CD4-positive, CD25-positive, alpha-beta regulatory T cell (primary cell): ENCODE results near the gene PPP1R12B. TPM values are rescaled to one million over a fixed set of nuclear protein-coding genes. Genes with fewer than 3 reads are reported as not detected.
"Not testable (repeated sequence)": the region's sequence is repeated elsewhere in the genome, so short reads cannot be mapped to it uniquely, and the experiment has no call there.

ENCODE experiments used
- ATAC-seq, 2 donors: fragments of 150-1000 bp; cut with Tn5 transposase; one replicate each; pipeline ENCODE4 v1.10.0; 2021; ENCODE audit warnings: low read depth in 2 of 2, moderate number of reproducible peaks in 2 of 2, moderate library complexity in 1 of 2
- DNase-seq, 3 donors: peaks; one replicate each; pipeline versions ENCODE4 v3.0.0 to v3.0.0-alpha.2; 2012 to 2022; ENCODE audit warnings: mixed read lengths in 1 of 3
- H3K27ac ChIP-seq: one replicate; pipeline ENCODE4 v1.7.0; 2013; ENCODE audit warnings: mild to moderate bottlenecking, low read length; ENCODE audit not compliant: insufficient read depth, poor library complexity, severe bottlenecking
- H3K27me3 ChIP-seq: one replicate; pipeline ENCODE4 v1.7.0; 2013; ENCODE audit warnings: low read length; ENCODE audit not compliant: control insufficient read depth, insufficient read depth
- H3K36me3 ChIP-seq: one replicate; pipeline ENCODE4 v1.7.0; 2013; ENCODE audit warnings: mild to moderate bottlenecking, low read length, moderate library complexity; ENCODE audit not compliant: control insufficient read depth, insufficient read depth
- H3K4me1 ChIP-seq: 2 replicates; pipeline ENCODE4 v1.7.0; 2013; ENCODE audit warnings: mild to moderate bottlenecking, low read length; ENCODE audit not compliant: insufficient read depth, control insufficient read depth, poor library complexity, severe bottlenecking
- H3K4me3 ChIP-seq: one replicate; pipeline ENCODE4 v1.7.0; 2013; ENCODE audit warnings: low read depth, mild to moderate bottlenecking, low read length, moderate library complexity
- H3K9me3 ChIP-seq, 2 experiments: 1 replicate in 1 of 2; 2 replicates in 1 of 2; pipeline ENCODE4 v1.7.0; 2013; ENCODE audit warnings: low read length in 2 of 2, mild to moderate bottlenecking in 1 of 2, moderate library complexity in 1 of 2; ENCODE audit not compliant: control insufficient read depth in 2 of 2
- H3K27ac Mint-ChIP-seq, 3 donors: one replicate each; pipeline ENCODE4 v1.8.0; 2020 to 2022; ENCODE audit warnings: mild to moderate bottlenecking in 3 of 3, mixed read lengths in 3 of 3, moderate library complexity in 2 of 3
- H3K27me3 Mint-ChIP-seq: one replicate; pipeline ENCODE4 v1.8.0; 2022; ENCODE audit warnings: mild to moderate bottlenecking, mixed read lengths
- H3K36me3 Mint-ChIP-seq: one replicate; pipeline ENCODE4 v1.8.0; 2020; ENCODE audit warnings: mixed read lengths
- H3K4me1 Mint-ChIP-seq, 4 donors: one replicate each; pipeline ENCODE4 v1.8.0; 2020 to 2022; ENCODE audit warnings: mixed read lengths in 4 of 4, mild to moderate bottlenecking in 1 of 4
- H3K4me3 Mint-ChIP-seq, 4 donors: one replicate each; pipeline ENCODE4 v1.8.0; 2020 to 2022; ENCODE audit warnings: mild to moderate bottlenecking in 4 of 4, mixed read lengths in 4 of 4, moderate library complexity in 3 of 4
- H3K9me3 Mint-ChIP-seq, 7 donors: one replicate each; pipeline ENCODE4 v1.8.0; 2020 to 2022; ENCODE audit warnings: mixed read lengths in 7 of 7, mild to moderate bottlenecking in 3 of 7, moderate library complexity in 2 of 7
- polyA plus RNA-seq, 4 donors: library from polyadenylated mRNA; unstranded; fragments of 300-500 nt; fragmentation: Illumina TruSeq; gene quantifications; one replicate each; pipeline ENCODE4 v1.2.3, GENCODE V29; 2021
- total RNA-seq: library from RNA; stranded (reverse); gene quantifications from one replicate; pipeline ENCODE4 v1.2.3, GENCODE V29; 2022

The PPP1R12B gene
- total and polyA plus RNA-seq, 5 donors from 2014 or later: 3.8 to 32.5 (median 4.2) TPM

GRCh38 chr1:202552615-202553014, 204.1 kb downstream of the PPP1R12B start:
- not testable (repeated sequence) for H3K27me3 ChIP-seq, H3K27ac Mint-ChIP-seq, H3K4me1 ChIP-seq, H3K9me3 ChIP-seq, H3K36me3 ChIP-seq, DNase-seq, H3K36me3 Mint-ChIP-seq, H3K9me3 Mint-ChIP-seq, H3K4me1 Mint-ChIP-seq, H3K4me3 Mint-ChIP-seq, ATAC-seq, H3K27me3 Mint-ChIP-seq, H3K27ac ChIP-seq, H3K4me3 ChIP-seq

DNA sequence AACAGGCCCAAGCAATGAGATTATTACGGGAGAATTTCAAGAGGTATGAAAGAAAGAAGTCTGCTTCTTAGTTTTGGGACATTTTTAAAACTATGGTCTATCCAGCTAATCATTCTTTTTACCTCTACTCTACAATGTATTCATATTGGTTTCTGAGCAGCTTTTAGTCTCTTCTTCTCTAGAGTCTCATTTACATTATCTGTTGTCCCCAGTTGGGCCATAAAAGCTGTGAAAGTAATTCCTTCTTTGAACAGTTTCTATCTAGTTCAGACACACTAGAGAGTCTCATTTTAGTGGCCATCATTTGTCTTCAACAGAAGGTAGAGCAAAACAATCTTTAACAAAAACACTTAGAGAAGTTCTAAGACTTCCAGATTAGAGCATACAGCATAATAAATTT, 204.6 kb downstream of the PPP1R12B start:
- not testable (repeated sequence) for ATAC-seq, H3K4me3 ChIP-seq, H3K27me3 Mint-ChIP-seq

GRCh38 chr1:202553560-202554038, 205.1 kb downstream of the PPP1R12B start:
- H3K27ac ChIP-seq: no peak overlapping the region
- H3K27ac Mint-ChIP-seq: no peak overlapping the region
- no peak for ATAC-seq

More for the DNA sequence above, 204.6 kb downstream of the PPP1R12B start:
- H3K4me1 Mint-ChIP-seq, H3K36me3 Mint-ChIP-seq, H3K4me1 ChIP-seq, H3K4me3 Mint-ChIP-seq, DNase-seq, H3K27ac Mint-ChIP-seq, H3K9me3 Mint-ChIP-seq, H3K27ac ChIP-seq, H3K36me3 ChIP-seq, H3K27me3 ChIP-seq, H3K9me3 ChIP-seq: not testable (repeated sequence)

GRCh38 chr1:202554619-202555018, 206.1 kb downstream of the PPP1R12B start:
- H3K27ac ChIP-seq, ATAC-seq, H3K9me3 ChIP-seq, H3K27me3 Mint-ChIP-seq, H3K4me1 Mint-ChIP-seq, H3K4me3 ChIP-seq, H3K27ac Mint-ChIP-seq, H3K36me3 ChIP-seq, DNase-seq, H3K4me1 ChIP-seq, H3K36me3 Mint-ChIP-seq, H3K27me3 ChIP-seq, H3K9me3 Mint-ChIP-seq, H3K4me3 Mint-ChIP-seq: not testable (repeated sequence)

More at GRCh38 chr1:202553560-202554038, 205.1 kb downstream of the PPP1R12B start:
- H3K4me1 ChIP-seq: no peaks in the 10 kb centered on the region
- no peaks in the 10 kb centered on the region for H3K9me3 ChIP-seq
- Mint-ChIP-seq H3K4me1 (no peaks in the 10 kb centered on the region), H3K36me3 (peaks cover 7% of the 10 kb centered on the region), H3K4me3 (no peak overlapping the region), H3K9me3 (no peaks in the 10 kb centered on the region), H3K27me3 (no peaks in the 10 kb centered on the region)
- no peak overlapping the region for H3K4me3 ChIP-seq
- H3K27me3 ChIP-seq: no peaks in the 10 kb centered on the region
- DNase-seq: no peak
- no peaks in the 10 kb centered on the region for H3K36me3 ChIP-seq

- not testable (repeated sequence) for H3K36me3 ChIP-seq, H3K27me3 ChIP-seq, H3K4me3 Mint-ChIP-seq, H3K9me3 ChIP-seq, H3K9me3 Mint-ChIP-seq, H3K27ac Mint-ChIP-seq, H3K27me3 Mint-ChIP-seq, H3K4me3 ChIP-seq, H3K36me3 Mint-ChIP-seq, ATAC-seq, H3K27ac ChIP-seq, H3K4me1 ChIP-seq, DNase-seq, H3K4me1 Mint-ChIP-seq
Observed at GRCh38 chr1:202556037-202556436, 207.5 kb downstream of the PPP1R12B start.

DNA sequence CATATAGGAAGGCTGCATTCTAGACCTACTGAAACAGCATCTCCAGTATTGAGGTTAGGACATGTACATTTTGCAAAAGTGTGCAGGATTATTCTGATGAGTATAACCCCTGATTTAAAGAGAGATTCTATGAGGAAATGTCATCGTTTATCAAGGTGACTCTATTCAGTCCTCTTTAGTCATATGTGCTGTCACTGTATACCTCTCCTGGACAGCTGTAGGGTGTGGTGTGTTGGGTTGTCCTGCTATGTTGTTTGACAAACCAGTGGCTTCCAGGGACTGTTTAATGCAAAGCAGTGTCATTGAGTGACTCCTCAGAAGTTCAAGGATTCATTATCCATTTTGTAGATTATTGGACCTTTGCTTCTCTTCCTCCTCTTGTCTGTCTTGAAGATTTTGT, 209.2 kb downstream of the PPP1R12B start:
- not testable (repeated sequence) for DNase-seq, H3K36me3 ChIP-seq, H3K4me1 Mint-ChIP-seq, H3K27ac ChIP-seq, ATAC-seq, H3K4me3 ChIP-seq, H3K27me3 Mint-ChIP-seq, H3K9me3 ChIP-seq, H3K4me3 Mint-ChIP-seq, H3K27me3 ChIP-seq, H3K27ac Mint-ChIP-seq, H3K9me3 Mint-ChIP-seq, H3K4me1 ChIP-seq
- H3K36me3 Mint-ChIP-seq: peaks cover 15% of the 10 kb centered on the region

GRCh38 chr1:202561240-202561639, 212.7 kb downstream of the PPP1R12B start:
- Mint-ChIP-seq H3K27me3 (no peaks in the 10 kb centered on the region), H3K9me3 (no peaks in the 10 kb centered on the region), H3K4me1 (peaks cover 19 to 22% (median 21%) of the 10 kb centered on the region in 4 donors), H3K27ac (no peak overlapping the region), H3K4me3 (no peak overlapping the region), H3K36me3 (peaks cover 23% of the 10 kb centered on the region)
- DNase-seq (no peak), ATAC-seq (no peak)
- H3K9me3 ChIP-seq: no peaks in the 10 kb centered on the region
- H3K27me3 ChIP-seq: no peaks in the 10 kb centered on the region
- no peak overlapping the region for H3K27ac ChIP-seq
- peaks cover 15% of the 10 kb centered on the region for H3K4me1 ChIP-seq
- no peak overlapping the region for H3K4me3 ChIP-seq
- peaks cover 2% of the 10 kb centered on the region for H3K36me3 ChIP-seq

DNA sequence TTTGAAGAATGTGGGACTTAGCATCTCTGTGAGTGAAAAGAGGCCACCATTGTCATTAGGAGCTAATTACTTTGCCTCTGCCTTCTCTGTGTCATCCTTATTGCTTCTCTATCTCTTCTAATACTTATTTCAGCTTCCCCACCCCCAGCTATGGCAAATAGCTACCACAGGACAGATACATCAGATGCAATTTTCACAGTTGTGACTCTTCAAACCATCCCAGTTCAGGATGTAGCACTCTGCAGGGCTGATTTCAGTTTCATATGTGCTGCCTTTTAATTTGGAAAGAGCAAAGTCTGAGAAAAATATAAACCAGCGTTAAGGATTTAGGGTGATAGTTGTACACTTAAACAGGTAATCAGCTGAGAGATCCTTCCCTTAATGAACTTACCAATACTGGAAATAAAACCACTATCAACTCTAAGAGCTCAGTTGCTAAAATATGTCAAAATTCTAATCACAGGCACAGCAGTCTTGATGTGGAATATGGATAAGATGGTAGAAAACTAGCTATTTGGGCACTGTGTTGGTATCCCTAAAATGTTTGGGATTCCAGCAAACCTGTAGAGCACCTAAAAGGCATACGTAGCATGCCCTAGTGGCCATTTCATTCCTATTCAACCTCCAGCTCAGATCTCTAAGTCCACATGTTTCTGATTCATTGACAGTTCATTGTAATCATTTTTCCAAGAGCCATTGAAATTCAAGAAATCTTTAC, 213.4 kb downstream of the PPP1R12B start:
- Histone ChIP-seq H3K36me3 (peaks cover 2% of the 10 kb centered on the region), H3K27ac (no peak overlapping the region), H3K4me1 (peaks cover 19% of the 10 kb centered on the region), H3K4me3 (no peak overlapping the region), H3K9me3 (no peaks in the 10 kb centered on the region), H3K27me3 (no peaks in the 10 kb centered on the region)
- no peak overlapping the region for H3K4me3 Mint-ChIP-seq
- ATAC-seq: no peak
- DNase-seq: peak in 1 of 3 donors; percentile 16
- peaks cover 19% of the 10 kb centered on the region for H3K36me3 Mint-ChIP-seq
- H3K27ac Mint-ChIP-seq: no peak overlapping the region
- H3K27me3 Mint-ChIP-seq: no peaks in the 10 kb centered on the region
- H3K4me1 Mint-ChIP-seq: peaks cover 20 to 28% (median 25%) of the 10 kb centered on the region in 4 donors
- no peaks in the 10 kb centered on the region for H3K9me3 Mint-ChIP-seq
